NCI-H2196 (cell line): ENCODE measurements around the gene FOCAD.

ENCODE experiments used
- DNase-seq: peaks from one replicate; lab custom pipeline; 2025; ENCODE audit not compliant: unreplicated experiment; lab: John Stamatoyannopoulos, UW

The FOCAD gene

DNA sequence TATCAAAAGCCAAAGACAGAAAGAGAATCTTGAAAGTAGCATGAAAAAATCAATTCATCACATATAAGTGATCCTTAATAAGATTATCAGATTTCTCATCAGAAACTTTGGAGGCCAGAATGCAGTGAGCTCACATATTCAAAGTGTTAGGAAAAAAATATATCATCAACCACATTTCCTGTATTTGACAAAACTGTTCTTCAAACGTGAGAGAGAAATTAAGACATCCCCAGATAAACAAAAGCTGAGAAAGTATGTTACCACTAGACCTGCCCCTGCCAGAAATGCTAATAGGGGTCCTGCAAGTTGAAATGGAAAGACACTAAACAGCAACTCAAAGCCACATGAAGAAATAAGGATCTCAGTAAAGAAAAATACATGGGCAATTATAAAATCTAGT lies 317.5 kb downstream of the FOCAD start:
- no peak for DNase-seq

DNA sequence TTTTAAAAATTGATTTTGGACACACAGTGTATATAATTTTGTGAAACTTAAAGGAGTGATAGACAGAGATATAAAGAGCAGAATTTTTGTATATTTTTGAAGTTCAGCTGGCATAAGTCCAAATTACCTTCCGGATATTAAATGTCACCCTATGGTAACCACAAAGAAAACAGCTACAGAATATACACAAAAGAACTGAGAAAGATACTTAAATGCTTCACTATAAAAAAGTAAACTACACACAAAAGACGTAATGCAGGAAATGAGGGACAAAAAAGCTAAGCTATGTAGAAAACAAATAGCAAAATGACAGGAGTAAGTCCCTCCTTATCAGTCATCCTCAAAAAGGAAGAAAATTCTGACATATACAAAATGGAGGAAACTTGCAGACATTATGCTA lies 318.0 kb downstream of the FOCAD start:
- DNase-seq, result no peak

DNA sequence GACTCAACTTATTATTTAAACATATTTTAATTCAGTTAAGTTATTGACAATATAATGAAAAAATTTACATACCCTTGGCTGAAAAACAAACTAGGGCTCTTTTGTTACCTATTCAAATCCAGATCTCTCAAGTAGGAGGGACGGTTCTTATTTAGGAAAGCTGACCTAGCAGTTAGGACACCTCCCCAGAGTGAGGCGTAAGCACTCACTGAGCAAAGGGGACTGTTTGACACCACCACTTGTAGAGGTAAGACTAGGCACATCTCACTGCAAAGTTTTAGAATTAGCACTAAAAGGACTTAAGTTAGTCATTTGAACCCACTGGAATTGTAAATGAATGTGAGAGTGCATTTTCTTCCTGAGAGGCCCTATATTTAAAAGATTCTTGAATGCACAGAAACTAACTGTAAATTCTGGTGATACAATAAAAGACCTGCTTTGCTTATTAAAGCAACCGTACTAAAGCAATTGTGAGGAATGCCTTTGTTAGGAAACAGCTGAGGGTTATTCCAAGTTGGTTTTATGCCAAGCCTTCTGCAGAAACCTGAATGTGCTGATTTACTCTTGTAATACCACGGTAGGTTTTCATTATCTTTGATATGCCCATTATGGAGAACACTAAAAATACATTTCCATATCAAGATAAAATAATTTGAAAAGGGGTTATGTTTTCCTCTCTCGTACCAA lies 331.2 kb downstream of the FOCAD start:
- no peak for DNase-seq

DNA sequence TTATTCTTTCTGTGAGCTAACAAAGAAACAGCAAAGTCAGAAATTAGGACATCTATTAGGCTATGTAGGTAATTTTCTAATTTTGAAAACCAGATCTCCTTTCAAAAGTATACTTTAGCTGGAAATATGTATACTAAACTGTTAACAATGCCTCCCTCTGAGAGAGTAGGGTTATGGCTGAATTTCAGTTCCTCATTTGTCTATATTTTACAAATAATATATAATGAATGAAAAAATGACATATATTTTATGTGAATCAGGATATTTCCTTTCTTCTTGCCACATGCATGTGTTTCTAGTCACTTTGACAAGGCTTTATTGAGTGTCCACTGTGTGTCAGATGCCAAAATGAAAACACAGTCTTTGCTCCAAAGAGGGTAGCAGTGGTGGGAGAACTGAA lies 331.9 kb downstream of the FOCAD start:
- no peak for DNase-seq

DNA sequence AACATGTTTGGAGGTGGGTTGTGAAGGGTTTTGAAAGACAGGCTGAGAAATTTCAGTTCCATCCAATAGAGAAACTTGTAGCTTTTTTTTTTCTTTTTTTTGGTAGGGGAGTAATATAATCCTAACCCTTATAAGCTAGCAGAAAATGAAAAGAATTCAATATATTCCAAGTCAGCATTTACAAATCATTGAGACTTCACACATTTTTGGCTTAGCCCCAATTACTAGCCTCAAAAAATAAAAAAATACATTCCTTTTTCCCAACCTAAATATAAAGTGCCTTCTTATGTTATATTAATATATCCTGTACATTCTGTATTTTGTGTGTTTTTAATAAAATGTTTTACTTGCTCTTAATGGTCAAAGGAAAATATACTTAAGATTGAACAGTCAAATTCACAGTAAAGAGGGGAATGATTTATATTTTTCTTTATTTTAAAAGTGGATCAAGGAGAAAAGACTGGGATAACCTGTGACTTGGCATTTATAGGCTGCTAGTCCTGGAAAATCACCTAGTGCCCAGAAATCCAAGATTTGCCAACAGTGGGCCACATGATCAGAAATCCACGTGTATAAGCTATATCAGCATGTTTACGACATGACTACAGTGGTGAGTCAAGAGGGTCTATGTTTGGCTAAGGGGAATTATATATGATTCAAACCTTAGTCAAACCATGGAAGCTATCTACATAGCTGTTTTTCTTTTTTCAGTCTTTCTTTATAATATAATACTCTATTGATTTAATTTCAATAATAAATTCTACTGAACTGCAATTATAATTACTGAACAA lies 332.8 kb downstream of the FOCAD start:
- no peak for DNase-seq

DNA sequence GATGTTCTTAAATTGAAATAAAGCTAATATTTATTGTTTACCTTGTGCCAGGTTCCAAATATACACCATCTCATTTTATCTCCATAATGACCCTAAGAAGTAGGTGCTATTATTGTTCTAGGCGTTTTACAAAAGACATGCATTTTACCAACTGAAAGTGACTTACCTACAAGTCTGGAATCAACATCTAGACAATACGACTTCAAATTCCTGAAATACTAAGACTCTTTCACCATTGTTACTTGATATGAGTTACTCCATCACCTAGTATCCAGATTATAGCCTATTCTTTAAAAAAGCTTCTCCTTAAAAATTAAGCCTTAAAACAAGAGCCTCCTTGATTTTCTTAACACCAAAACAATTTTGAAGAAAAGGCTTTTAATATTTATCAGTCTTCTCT lies 334.1 kb downstream of the FOCAD start:
- no peak for DNase-seq

DNA sequence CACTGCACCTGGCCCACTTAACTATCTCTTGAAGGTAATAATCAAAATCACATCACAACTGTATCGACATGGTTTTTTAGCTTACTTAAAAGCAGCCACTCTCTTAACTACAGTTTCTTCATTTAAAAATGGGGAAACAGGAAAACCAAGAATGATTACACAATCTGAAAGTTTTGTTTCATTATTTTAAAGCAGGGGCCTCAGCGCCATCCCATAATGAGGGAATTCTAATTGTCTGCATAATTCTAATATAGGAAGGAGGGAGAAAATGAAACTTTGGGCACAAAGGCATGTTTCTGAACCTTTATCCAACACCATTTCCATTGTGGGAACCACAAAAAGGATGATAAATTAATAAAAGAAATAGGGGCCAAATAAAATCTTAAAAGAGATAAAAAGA lies 339.8 kb downstream of the FOCAD start:
- DNase-seq, result no peak

DNA sequence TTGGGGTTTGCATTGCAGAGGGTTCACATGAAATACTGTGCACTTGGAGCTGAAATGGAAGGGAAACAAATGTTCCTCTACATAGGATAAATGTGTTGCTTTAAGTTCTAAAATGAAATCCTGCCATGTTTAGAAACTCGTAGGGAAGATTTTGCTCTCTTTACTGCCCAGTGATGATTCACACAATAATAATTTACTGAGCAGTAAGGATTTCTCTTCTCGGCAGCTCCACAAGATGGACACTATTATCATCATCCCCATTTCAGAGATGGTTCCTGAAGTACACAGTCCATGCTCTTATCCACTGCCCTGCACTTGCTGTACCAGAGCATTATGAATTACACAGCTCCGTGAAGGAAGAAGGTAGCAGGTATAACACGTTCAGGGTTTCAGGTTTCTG lies 343.2 kb downstream of the FOCAD start:
- DNase-seq, result no peak

DNA sequence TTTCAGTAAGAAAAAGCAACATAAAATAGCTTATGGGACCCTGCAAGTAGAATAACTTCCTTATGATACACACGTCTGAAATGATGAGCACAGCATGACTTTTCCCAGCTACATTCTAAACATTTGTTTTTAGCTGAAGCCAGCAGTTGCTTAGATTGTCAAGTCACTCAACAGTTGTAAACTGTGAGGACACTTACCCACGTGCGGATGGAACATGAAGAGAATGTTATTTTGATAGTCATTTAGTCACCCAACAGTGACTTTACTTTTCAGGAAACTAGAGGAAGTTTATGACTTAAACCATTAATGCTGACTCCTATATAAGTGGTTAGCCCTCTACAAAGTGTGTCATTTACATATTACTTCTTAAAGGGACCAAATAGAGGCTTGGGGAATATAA lies 344.4 kb downstream of the FOCAD start:
- DNase-seq, result no peak

DNA sequence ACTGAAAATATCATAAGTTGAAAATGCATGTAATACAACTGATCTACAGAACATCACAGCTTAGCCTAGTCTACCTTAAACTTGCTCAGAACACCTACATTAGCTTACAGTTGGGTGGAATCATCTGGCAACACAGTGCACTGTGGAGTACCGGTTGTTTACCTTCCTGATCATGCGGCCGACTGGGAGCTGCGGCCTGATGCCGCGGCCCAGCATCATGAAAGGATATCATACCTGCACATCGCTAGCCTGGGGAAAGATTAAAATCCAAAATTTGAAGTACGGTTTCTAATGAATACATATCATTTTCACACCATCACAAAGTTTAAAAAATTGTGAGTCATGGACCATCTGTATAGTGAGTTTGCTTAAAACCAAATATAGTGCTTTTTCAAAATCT lies 345.6 kb downstream of the FOCAD start:
- DNase-seq, result no peak

DNA sequence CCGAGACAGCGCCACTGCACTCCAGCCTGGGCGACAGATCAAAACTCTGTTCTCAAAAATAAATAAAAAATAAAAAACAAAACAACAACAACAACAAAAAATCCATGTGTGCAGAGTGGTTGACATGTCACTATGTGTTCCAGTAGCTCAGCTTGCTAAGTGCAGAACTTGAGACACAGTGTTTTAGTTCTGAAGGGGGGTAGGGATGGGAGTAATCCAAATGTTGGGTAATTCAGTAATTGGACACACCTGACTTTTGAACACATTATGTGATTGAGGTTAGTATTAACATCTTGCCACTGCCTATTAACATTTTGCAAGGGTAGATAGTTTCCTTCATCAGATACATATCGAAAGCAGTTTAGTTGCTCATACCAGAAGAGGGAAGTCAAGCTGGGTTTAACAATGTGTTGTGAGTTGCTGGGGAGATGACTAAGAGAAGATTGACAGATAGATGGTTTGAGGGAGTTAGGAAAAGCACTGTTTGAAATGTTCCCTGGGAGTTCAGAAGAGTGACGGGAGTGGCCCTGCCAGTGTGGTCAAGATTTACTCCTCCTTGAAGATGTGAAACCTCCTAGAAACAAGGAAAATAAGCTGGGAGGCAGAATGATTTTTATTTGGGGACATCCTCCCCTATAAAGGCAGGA lies 346.5 kb downstream of the FOCAD start:
- no peak for DNase-seq

DNA sequence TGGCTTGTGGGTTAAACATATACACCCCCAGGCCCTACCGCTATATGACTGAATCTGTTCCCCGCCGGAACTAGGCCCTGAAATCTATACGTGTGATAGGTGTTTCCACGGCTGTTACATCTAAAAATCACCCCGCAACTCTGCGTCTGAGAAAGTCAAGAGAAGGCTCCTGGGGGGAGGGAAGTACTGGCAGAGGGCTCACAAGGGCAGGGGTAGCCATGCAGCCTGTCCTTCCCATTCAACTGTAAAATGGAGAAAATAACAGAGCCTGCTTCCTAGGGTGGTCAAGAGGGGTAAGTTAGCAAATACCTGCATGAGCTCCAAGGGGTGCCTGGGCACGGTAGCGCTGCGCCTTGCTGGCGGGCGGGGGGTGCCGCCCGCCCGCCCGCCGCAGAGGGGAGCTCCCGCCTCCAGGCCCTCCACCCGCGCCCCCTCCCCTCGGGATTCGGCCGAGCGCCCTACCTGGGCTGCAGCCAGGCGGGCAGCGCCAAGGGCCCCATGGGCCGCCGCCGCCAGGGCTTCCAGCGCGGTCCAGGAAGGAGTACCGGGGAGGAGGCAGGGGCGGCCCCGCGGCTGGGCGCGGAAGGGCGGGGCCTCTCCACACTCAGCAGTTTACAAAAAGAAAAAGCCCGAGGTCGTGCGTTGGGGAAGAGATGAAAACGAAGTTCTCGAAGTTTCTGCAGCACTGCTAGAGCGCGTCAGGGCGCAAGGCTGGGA lies 347.2 kb downstream of the FOCAD start, which contains the start of gene HACD4:
HACD4 (minus strand) TSS at position 550 of the 717 bp plus-strand sequence; CDS start at position 500, 50 bp downstream.
- no peak for DNase-seq

DNA sequence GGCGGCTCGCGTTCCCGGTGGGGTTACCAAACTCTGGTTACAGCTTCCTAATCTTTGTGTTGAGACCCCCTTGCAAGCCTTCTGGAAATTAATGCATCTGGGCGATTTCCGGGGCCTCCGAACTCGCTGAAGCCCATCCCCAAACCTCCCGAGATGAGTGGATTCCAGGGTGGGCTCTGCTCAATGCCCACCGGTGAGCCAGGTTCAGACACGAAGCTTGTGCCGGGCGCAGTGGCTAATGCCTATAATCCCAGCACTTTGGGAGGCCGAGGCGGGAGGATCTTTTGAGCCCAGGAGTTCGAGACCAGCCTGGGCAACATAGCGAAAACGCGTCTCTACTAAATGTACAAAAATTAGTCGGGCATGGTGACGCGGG lies 347.7 kb downstream of the FOCAD start:
- DNase-seq, result no peak

DNA sequence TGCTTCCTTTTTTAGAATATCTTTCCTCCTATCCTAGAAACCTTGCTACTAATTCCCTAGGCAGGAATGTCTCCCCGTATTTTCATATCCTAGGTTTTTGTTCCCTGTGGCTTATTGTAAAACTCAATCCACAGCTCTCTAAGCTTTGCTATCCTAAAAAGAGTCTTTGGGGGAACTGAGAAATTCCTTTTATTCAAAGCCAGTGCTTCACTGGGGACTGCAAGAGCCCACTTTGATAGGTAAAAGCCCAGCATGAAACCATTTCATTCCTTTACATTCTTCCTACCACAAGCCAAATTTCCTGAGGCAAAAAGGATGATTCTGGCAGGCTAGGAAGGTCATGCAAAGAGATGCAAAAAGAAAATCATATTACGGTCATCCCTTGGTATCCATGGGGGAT lies 353.2 kb downstream of the FOCAD start:
- no peak for DNase-seq

DNA sequence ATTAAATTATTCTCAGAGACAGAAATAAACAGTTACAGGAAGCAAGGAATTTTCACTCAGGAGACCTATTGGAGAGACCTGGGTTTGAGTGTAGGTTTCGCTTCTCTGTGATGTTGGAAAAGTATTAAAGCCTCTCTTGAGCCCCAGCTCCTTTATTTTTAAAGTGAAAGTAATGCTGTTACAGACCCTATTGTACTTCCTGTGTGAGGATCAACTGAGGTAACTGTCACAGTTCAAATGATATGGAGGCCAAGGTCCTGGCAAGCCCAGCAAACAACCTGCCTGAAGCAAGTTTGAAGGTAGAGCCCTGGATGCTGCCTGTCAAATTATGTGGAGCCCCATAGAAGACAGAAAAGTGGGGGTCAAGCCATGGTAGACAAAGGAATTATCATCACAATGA lies 355.2 kb downstream of the FOCAD start:
- no peak for DNase-seq

DNA sequence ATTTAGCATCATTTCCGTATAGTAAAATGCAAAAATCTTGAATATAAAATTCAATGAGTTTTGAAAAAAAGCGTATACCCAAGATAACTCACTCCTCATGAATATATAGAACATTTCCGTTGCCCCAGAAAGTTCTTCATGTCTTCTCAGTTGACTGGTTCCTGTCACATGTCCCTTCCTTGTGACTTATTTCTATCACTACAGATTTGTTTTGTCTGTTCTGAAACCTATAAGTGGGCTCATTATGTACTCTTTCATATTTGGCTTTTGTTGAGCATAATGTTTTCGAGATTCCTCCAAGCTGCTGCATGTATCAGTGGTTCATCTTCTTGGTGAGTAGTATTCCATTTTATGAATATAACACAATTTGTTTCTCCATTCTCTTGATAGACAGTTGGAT lies 358.4 kb downstream of the FOCAD start:
- no peak for DNase-seq

DNA sequence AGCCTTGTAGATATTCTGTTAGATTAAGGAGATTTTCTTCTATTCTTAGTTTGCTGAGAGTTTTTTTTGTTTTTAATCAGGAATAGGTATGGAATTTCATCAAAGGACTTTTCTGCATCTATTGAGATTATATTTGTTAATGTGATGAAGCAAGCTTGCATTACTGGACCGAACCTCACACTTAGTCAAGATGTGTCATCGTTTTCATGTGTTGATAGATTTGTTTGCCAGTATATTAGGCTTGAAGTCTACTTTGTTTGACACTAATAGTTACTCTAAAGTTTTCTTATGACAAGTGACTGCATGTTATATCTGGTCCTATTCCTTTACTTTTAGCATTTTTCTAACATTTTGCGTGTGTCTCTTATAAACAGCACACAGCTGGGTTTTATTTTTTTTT lies 359.8 kb downstream of the FOCAD start:
- DNase-seq, result no peak
